GM18499 (cell line): ENCODE results near the gene MCF2L2.

Source experiments
- ATAC-seq: cut with Tn5 transposase; IDR thresholded peaks from one replicate; pipeline ENCODE4 v1.9.1; 2021; ENCODE audit warnings: moderate number of reproducible peaks; ENCODE audit not compliant: insufficient read depth, unreplicated experiment

MCF2L2 gene

DNA sequence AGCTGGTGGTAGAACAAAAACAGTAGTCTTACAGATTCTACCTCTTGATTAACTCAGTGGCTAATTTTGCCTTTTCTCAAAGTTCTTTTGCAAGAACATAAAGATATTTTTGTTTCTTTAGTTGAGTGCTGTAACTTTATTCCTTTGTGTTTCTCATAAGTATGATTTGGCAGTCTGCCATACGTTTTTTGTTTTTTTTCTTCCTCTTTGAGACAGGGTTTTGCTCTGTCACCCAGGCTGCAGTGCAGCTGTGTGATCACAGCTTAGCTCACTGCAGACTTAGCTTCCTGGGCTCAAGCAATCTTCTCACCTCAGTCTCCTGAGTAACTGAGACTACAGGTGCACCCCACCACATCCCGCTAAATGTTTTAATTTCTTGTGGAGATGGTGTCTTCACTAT lies 153.0 kb downstream of the MCF2L2 start:
- ATAC-seq: no peak

DNA sequence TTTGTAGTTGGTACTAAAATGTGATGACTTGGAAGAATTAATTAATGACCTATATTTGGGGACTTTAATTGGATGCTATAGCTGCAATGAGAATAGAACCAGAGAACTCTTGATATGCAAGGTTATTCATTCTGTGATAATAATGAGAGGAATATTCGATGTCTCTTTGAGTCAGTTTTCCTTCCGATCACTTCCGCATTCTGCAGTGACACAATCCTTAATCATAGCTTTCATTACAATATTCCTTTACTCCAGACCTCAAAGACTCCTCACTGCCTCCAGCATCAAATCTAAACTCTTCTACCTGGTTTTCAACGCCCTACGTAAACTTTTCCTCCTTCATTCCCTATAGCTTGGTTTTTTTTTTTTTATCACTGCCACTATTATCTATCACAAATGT lies 153.8 kb downstream of the MCF2L2 start:
- ATAC-seq: no peak

DNA sequence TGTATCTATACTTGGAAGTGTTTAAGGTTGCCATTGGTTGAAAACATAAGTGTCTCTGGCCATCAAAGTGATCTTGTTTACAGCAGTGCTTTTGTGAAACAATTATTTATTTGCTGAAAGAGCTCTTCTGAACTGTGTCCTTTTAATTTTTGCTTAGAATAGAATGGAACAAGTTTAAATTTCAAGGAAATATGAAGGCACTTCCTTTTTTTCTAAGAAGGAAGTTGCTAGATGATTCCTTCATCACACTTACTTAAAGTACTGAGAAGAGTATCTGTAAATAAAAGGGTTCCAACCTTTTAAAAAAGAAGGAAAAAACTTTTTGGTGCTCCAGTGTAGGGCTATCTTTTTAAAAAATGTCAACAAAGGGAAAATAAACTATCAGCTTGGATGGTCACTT lies 155.6 kb downstream of the MCF2L2 start:
- ATAC-seq: no peak

DNA sequence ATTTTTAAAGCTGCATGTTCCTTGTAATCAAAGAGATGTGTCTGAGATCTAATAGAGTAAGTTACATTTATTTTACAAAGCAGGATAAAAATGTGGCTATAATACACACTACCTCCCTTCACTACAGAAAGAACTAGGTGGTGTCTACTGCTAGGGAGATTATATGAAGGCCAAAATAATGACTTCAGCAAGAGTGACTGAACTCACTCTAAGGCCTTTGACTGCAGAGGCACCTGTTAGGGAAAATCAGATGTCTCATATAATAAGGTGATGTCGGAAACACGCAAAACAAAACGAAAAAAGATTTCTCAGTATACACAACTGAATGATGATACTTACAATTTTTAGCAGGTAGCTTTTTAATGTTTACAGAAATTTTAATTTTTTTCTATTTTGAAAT lies 156.3 kb downstream of the MCF2L2 start:
- no peak for ATAC-seq

DNA sequence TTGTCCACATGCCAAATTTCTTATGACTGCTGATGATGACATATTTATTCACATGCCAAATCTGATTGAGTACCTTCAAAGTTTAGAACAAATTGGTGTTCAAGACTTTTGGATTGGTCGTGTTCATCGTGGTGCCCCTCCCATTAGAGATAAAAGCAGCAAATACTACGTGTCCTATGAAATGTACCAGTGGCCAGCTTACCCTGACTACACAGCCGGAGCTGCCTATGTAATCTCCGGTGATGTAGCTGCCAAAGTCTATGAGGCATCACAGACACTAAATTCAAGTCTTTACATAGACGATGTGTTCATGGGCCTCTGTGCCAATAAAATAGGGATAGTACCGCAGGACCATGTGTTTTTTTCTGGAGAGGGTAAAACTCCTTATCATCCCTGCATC lies 158.1 kb downstream of the MCF2L2 start:
- ATAC-seq: no peak

DNA sequence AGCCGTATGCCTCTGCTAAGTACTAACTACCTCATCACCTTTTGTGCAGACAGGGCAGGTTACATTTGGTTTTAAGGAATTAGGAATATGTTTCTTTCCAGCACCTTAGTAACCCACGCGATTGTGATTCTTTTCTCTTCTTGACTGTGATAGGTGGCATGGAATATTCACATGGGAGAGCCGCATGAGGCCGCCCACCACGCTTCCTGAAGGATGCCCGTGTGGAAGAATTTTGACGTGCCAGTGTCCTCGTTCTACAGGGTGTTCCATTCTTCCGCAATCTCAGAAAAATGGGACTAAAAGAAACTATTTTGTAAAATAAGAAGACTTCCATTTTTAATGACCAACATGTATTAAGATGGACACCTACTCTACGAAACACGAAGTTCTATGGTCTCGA lies 159.1 kb downstream of the MCF2L2 start:
- no peak for ATAC-seq

DNA sequence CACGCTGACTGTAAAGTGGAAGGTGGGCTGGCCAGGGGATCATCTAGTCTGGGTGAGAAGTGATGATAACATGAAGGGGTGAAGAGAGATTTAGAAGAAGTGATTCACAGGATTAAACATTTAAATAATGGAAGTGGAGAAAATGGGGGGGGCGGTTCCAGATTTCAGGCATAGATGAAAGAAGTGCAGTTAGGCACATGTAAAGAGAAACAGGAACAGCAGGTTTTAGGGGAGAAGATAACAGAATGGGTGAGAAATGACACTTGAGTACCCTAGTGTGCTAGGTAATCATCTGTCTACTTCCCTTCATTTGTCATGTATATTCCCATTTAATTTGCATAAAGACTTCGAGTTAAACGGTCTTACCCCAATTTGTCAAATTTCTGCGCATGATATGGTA lies 160.1 kb downstream of the MCF2L2 start:
- no peak for ATAC-seq

DNA sequence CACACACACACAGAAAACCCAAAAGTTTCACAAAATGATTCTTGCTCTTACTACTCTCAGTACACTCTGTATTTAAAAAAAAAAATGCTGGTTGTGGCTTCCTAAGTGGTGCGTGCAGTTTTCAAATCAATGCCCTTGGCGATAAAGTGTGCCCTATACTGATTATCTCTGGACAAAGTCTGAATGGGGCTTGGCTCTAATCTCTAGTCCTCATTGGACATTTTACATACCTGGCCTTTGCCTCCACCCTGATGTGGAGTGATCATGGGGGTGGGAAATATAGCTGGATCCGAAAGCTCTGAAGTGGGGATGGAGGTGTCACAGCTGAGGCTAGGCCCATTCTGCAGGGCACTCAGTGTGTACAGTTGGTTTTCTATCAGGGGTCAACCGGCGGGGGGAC lies 161.3 kb downstream of the MCF2L2 start:
- no peak for ATAC-seq

DNA sequence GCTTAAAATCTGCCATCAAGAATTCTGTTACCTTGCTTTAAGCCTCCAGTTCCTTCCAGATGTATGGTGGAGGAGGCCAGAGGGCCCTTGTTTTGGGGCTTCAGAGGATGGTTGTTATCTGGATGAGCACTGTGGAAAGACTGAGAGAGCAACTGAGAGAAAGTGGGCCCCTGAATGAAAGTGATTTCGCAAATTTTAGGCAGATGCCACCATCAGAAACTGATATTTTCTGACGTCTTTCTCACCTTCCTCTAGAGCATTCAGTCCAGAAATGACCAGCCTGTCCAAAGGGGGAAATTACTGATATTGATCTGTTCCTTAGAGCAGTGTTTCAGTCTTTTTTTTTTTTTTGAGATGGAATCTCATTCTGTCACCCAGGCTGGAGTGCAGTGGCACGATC lies 162.0 kb downstream of the MCF2L2 start:
- ATAC-seq: no peak

DNA sequence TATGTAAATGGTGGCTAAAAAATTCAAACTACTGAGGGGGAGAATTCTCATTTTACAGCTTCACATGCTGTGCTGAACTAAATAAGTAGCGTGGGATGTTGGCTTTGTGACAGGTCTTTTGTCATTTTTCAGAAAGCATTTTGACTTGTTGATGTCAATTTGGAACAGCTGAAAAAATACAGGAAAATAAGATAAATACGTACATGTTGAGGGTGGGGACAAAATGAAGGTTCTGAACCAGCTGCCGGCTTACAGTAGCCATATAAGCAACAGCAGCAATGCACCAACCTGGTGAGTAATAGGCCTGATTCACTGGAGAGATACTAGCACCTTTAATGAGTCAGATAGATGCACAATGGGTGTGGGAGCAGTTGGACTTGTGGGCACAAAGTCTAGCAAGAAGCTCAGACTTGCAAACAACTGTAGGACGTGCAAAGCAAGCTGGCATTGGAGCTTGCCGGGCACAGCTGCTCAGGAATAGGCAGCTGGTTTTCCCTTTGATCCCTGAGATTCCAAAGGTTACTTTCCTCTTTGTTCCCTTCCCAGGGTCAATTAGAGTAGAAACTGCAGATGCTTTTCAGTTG lies 162.5 kb downstream of the MCF2L2 start:
- no peak for ATAC-seq

DNA sequence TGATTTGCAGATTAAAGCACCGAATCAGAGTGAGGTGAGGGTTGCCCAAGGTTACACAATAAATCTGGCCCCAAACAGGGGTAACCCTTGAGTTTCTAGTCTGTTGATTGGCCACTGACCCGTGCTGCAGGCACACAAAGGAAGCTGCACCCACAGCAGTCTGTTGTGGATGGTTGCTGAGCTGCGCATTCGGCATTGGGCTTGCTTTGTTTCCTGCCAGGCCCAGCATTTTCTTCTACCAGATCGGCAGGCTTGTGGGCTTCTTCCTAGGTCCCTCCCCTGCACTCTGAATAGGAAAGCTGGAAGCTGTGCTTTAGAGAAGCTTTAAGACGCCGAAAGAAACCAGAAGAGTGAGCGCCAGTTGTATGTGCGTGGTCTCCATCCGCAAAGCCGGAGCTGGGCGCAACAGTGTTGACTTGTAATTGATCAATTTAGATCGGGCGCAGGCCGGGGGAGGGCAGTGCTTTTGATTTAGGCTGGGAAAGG lies 163.2 kb downstream of the MCF2L2 start:
- no peak for ATAC-seq

DNA sequence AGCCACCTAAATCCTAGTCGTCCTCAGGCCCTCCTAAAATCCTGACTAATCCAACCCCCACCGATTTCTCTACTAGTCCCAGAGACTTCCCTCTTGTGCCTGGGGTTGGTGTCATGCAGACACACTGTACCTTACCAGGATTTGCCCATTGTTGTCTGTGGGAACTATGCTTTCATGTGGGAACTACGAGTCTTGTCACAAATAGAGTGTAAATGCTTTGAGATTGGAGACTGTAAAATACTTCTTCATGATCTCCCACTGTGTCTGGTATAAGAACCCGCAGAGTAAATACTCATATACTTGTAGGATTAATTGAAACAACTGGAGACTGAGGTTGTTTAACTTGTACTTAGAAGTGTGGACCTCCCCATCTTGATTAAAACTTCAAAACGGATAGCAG lies 164.2 kb downstream of the MCF2L2 start:
- no peak for ATAC-seq

DNA sequence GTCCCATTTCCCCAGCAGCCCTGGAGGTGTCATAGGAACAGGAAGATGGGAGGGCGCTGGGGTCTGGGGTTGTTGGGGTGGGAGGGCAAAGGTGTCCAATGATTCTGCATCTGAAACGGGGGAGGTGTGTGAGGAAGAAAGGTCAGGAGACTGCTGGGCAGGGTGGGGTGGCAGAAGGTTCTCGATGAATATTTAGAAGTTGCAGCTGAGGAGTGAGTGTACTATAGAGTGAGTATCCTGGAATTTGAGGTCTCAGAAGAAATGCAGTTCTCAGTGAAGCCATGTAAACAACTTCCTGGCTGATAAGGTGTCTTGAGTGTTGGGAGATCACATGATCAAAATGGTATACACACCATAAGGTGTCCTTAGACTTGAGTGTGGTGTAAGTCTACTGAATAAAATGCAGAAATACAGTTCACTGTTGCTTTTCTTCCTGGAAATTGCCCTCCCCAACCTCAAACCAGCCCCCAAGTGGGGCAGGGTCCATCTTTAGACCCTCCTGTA lies 165.5 kb downstream of the MCF2L2 start:
- ATAC-seq: no peak

DNA sequence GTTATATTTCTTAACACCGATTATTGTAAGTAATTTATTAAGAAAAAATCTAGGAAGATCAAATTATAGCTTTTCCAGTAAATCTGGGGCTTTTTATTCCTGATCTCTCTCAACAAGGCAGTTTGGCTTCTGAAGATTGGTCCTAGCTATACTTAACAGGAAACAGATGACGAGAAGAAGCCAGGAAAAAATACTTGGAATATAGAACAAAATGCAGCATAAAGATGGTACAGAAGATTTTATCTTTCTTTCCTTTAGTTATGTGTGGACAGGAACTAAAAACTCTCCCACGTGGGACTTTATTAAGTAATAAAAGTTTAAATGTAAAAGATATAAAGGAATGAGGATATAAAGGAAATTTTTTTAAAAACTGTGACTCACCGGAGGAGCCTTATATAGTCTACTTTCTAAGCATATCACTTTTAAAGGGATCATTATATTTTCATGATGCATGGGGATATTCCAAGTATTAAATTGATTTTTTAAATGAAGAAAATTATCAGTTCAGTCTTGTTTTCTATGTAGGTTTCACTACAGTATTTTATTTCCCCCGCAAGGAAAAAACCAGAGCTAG lies 167.2 kb downstream of the MCF2L2 start:
- ATAC-seq: no peak

DNA sequence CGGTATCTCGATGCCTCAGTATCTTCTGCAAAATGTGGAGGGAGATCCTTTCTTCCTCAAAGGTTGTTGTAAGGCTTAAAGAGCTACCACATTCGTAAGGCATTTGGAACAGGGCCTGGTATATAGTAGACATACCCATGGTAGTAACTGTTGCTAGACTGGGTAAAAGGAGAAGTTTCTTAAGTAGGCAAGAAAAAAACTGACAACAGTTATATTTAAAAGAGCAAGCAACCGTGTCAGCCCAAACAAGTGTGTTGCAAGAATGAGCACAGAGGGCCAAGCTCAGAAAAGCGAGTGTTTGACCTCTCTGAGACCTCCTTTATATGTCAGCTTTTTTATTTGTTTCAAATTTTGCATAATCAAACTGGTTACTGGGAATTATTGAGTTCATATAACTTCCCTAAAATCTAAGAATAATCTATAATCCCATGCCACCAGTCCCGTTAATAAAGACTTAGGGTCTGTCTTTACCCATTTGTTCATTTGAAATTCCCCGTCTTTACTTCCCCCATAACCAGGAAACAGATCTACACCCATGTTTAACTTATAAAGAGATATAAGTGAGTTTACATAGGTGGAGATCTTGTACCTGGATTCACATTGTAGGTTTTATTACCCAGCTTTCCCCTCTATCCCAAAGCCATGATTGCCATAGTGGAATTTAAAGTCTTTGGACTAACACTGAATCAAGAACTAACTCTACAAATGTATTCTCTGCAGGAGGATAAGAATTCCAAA lies 168.1 kb downstream of the MCF2L2 start:
- ATAC-seq: no peak

DNA sequence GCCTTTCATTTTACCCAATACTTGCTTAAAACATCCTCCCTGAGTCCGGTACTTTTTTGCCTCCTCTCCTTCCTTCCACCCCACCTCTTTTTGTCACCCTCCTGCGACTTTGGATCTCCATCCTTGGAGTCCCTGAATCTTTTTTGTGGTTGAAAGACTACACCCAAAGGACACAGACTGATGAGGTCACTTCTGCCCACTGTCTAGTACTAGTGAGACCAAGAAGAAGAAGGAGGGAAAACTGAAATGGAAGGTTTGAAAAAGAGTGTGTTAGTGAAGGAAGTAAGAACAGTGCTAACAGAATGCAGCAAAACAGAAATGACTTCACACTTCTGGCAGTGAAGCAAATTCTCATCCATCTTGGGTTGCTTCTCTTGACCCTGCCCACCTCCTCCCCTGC lies 168.8 kb downstream of the MCF2L2 start:
- no peak for ATAC-seq

DNA sequence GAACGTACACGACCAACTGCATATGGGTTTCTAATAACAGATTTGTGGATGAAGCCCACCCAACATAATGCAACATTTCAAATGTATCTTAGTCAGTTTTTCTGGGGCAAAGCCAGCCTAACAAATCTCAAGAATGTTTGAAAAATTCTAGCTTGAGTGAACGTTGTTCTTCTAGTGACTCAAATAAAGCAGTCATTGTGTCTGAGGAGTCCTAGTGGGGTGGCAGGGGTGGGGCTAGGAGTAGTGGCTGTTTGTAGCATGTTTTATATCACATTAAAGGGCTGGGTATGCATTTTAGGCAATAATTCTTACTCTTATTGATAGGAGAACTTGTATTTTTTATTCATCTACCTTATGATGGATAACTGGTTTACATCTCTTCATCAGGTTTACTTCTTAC lies 169.3 kb downstream of the MCF2L2 start:
- no peak for ATAC-seq

DNA sequence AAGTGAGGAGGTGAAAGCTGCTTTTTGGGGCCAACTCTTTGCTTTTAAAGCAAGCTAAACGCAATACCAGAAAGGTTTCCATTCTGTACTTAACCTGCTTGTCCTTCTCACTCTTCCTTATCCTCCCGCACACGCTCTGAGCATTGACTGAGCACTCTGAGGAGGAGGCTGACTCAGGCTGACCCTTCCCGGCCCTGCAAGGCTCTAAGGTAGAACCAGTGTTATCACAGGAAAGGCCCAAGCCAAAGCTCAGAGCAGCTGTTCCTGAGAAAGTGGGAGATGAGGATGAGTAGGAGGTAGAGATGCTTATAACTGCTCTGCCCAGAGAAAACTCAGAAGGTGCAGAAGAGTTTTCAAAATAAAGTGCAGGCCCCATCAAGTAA lies 173.1 kb downstream of the MCF2L2 start:
- ATAC-seq: no peak

DNA sequence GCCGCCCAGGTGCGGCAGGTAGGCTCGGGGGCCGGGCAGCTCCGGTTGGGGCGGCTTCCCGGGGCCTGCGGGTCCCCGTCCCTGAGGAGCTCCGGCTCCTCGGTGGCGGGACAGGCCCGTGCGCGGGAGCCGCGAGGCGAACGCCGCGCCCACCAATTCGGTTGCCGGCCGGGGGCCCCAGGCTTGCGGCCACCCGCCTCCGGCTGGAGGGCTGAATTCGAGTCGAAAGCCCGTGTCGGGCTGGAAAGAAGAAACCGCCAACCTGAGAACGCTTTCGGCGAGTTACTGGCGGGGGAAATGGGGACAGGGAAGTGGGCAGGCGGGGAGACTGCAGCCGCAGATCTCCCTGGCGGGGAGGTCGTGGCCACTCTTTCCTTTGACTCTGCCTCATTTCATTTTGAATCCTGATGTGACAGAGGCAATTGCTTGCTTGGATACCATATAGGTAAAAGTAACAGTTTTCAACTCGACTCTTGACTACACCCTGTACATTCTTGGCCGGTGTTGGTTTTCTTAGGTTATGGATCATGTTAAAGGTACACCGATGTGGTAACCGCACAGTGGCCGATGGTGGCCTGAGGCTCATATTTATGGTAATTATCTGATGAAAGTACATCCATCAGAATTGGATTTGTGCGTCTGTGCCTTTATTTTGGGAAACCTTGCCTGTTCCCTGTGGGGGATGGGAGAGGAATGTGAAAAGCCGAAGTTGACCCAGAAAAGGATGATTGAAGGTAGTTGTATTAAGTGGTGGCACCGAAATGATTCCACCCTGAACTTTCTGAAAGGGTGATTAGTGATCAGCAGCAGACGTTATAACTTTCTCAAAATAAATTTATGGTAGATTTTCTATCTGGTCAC lies 173.7 kb downstream of the MCF2L2 start:
- no peak for ATAC-seq

DNA sequence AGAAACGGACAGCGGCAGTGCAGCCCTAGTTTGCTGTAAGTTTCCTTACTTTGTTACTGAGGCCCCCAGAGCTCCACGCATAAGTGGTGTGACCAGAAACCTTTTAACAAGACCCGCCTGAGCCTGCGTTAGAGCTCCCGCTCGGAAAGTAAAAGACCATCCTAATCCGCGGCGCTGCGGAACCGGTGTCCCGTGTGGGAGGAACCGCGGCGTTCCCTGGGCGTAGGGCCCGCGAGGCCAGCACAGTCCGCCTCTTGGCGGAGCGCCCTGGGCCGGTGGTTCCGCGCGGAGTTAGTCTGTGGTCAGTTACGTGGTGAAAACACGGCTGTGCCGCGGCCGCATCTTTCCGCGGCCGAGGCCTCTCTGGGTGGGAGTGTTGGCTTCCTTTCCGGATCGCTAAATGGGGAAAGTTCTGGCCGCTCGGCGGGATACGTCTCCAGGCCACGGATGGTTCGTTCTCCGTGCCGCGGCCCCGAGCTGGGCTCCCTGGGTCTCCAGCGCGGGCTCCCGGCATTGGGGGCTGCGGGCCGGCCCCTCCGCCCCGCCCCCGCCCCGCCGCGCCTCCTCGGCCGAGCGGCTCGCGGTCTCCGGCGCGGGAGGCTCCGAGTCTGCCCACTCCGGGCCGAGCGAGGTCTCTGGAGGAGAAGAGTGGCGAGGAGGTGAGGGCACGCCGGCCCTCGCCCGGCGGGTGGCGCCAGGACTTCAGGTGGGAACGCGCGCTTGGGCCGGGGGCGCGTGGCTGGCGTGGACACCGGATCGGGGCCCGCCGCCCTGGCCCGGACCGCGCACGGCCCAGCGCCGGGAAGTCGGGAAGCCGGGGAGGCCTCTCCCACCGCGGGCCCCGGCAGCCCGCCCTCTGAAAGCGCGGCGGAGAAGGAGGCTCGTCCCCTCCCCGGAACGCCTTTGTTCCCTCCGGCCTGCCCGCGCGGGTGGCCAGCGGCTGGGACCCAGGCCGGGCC lies 174.6 kb downstream of the MCF2L2 start:
- no peak for ATAC-seq
